T1000 (cell line): ENCODE results near the gene FBXO39.
A peak's percentile ranks its signal among the peaks of the same experiment; 100 is the strongest.
"Not testable (repeated sequence)": the region's sequence is repeated elsewhere in the genome, so short reads cannot be mapped to it uniquely, and the experiment has no call there.

Experiments
- DNase-seq: peaks from one replicate; lab custom pipeline; 2025; ENCODE audit warnings: mixed read lengths; lab: John Stamatoyannopoulos, UW

Gene FBXO39

GRCh38 chr17:6775871-6776405 lies at the start of gene FBXO39:
FBXO39 (plus strand) TSS chr17:6776215; CDS start chr17:6779869, 3,654 bp downstream.
- DNase-seq = no peak

- DNase-seq = no peak
These were observed 46.5 kb upstream of the FBXO39 start for GRCh38 chr17:6729531-6729930.

GRCh38 chr17:6746665-6747064 lies 29.4 kb upstream of the FBXO39 start:
- not testable (repeated sequence) for DNase-seq

- DNase-seq = no peak
These were observed 27.4 kb upstream of the FBXO39 start for GRCh38 chr17:6748617-6749016.

GRCh38 chr17:6749519-6749918 lies 26.5 kb upstream of the FBXO39 start:
- DNase-seq = no peak

GRCh38 chr17:6752068-6752909 lies 23.7 kb upstream of the FBXO39 start:
- DNase-seq = peak; percentile 2

- DNase-seq = no peak
These were observed 23.0 kb upstream of the FBXO39 start for GRCh38 chr17:6753006-6753445.

- DNase-seq = no peak
These were observed 22.5 kb upstream of the FBXO39 start for GRCh38 chr17:6753546-6753945.

GRCh38 chr17:6755281-6755680 lies 20.7 kb upstream of the FBXO39 start:
- no peak for DNase-seq

- DNase-seq = no peak
These were observed 20.3 kb upstream of the FBXO39 start, which contains the start of gene XAF1 for GRCh38 chr17:6755731-6756184. XAF1 (plus strand) TSS chr17:6756046; CDS start chr17:6756079, 33 bp downstream.

- no peak for DNase-seq
These were observed 19.5 kb upstream of the FBXO39 start for GRCh38 chr17:6756425-6757031.

- DNase-seq = no peak
These were observed 18.3 kb upstream of the FBXO39 start for GRCh38 chr17:6757747-6758146.

- DNase-seq = no peak
These were observed 14.2 kb upstream of the FBXO39 start for GRCh38 chr17:6761779-6762178.

- no peak for DNase-seq
These were observed 7.6 kb upstream of the FBXO39 start for GRCh38 chr17:6768447-6768846.

- no peak for DNase-seq
These were observed 4.0 kb upstream of the FBXO39 start for GRCh38 chr17:6772016-6772415.

GRCh38 chr17:6774906-6775305 lies 1.1 kb upstream of the FBXO39 start:
- DNase-seq = not testable (repeated sequence)

GRCh38 chr17:6779411-6779810 lies 3.4 kb downstream of the FBXO39 start:
- no peak for DNase-seq

- no peak for DNase-seq
These were observed 4.0 kb downstream of the FBXO39 start for GRCh38 chr17:6780001-6780400.

- DNase-seq = no peak
These were observed 4.9 kb downstream of the FBXO39 start for GRCh38 chr17:6780886-6781285.

GRCh38 chr17:6782244-6782643 lies 6.2 kb downstream of the FBXO39 start:
- DNase-seq = no peak

GRCh38 chr17:6786618-6787017 lies 10.6 kb downstream of the FBXO39 start:
- DNase-seq = no peak

GRCh38 chr17:6787081-6787693 lies 11.2 kb downstream of the FBXO39 start:
- DNase-seq = no peak
